HG03521 (cell line): ENCODE measurements around the gene ALMS1.
A peak's percentile ranks its signal among the peaks of the same experiment; 100 is the strongest.
"Not testable (repeated sequence)": the region's sequence is repeated elsewhere in the genome, so short reads cannot be mapped to it uniquely, and the experiment has no call there.

Source experiments
- ATAC-seq: cut with Tn5 transposase; IDR thresholded peaks from one replicate; pipeline ENCODE4 v1.9.1; 2021; ENCODE audit warnings: mild to moderate bottlenecking, moderate library complexity; ENCODE audit not compliant: unreplicated experiment

Gene ALMS1

GRCh38 chr2:73610111-73610510, 224.5 kb downstream of the ALMS1 start:
- no peak for ATAC-seq

GRCh38 chr2:73611193-73611592, 225.6 kb downstream of the ALMS1 start:
- peak; percentile 67 for ATAC-seq

DNA sequence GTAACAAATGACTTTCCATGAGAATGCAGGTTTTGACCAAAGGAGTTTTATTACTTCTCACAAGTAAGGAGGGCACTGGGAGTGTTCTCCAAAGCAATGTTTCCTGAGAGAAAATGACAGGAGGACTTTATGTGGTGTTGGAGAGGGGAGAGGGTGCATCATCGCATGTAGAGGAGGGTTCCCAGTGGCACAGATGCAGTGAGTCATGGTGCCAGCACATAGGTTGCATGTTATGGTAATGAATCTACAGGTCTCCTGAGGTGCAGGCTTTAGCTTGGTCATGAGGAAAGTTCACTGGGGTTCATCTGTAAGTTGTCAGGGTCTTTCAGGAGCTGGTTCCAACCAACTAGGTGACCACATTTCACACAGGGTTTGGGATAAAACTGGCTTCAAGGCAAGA, 226.2 kb downstream of the ALMS1 start:
- ATAC-seq = no peak

- no peak for ATAC-seq
Measured at GRCh38 chr2:73614105-73614504, 228.5 kb downstream of the ALMS1 start.

GRCh38 chr2:73614997-73615396, 229.4 kb downstream of the ALMS1 start:
- ATAC-seq = no peak

GRCh38 chr2:73619925-73620324, 234.3 kb downstream of the ALMS1 start:
- not testable (repeated sequence) for ATAC-seq

GRCh38 chr2:73624036-73624435, 238.4 kb downstream of the ALMS1 start:
- not testable (repeated sequence) for ATAC-seq

DNA sequence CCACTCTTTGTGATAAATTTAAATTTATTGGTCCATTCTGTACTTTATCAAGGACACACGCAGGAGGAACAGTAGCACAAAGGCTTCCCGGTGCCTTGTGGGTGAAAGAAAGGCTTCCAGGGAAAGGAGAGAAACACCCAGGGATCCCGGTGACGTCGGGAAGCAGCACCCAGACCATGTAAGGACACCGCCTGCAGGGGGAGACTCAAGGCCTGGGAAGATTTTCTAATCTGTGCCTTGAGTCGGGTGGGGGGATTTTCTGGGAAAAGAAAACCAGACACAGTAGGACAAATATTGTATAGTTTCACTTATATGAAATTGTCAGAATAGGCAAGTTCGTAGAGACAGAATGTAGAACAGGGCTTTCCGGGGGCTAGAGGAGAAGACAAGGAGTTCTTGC, 239.0 kb downstream of the ALMS1 start:
- ATAC-seq = not testable (repeated sequence)

DNA sequence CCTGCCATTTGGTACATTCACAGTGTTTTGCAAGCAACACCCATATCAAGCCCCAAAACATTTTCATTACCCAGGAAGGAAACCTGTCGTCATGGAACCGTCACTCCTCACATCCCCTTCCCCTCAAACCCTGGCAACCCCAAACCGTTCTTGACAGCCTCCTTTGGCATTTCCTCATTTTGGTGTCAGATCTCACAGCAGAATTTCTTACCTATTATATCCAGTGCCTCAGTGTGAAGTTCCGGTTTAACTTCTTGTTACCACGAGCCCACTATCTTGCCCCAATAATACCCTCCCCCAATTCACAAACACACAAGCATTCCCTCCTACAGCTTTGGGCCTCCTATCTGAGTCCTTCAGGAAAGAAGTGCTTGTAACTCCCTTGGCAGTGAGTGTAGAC, 240.6 kb downstream of the ALMS1 start:
- not testable (repeated sequence) for ATAC-seq

GRCh38 chr2:73628493-73628892, 242.9 kb downstream of the ALMS1 start:
- ATAC-seq = peak; percentile 64

- ATAC-seq = peak; percentile 56
Measured at GRCh38 chr2:73630662-73631266, 245.1 kb downstream of the ALMS1 start.

DNA sequence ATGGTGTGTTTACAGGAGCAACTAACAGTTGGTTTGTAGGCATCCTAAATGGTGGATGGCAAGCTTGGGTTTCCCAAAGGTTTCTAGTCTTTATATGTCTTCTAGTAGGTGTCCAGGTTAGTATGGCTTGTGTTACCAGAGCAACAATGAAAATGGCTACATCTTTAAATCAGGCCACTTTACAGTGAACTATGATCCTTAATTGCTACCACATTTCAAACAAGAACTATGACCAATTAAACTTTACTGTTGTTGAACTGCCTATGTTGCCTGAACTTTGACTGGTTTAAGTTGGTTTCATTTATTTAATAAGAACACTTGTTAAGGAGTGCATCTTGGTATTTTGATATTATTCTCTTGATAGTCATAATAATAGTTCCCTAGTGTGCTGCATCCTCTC, 251.3 kb downstream of the ALMS1 start:
- not testable (repeated sequence) for ATAC-seq

- no peak for ATAC-seq
Measured at GRCh38 chr2:73638429-73638828, 252.8 kb downstream of the ALMS1 start.

- no peak for ATAC-seq
Measured at GRCh38 chr2:73640511-73640911, 254.9 kb downstream of the ALMS1 start.

DNA sequence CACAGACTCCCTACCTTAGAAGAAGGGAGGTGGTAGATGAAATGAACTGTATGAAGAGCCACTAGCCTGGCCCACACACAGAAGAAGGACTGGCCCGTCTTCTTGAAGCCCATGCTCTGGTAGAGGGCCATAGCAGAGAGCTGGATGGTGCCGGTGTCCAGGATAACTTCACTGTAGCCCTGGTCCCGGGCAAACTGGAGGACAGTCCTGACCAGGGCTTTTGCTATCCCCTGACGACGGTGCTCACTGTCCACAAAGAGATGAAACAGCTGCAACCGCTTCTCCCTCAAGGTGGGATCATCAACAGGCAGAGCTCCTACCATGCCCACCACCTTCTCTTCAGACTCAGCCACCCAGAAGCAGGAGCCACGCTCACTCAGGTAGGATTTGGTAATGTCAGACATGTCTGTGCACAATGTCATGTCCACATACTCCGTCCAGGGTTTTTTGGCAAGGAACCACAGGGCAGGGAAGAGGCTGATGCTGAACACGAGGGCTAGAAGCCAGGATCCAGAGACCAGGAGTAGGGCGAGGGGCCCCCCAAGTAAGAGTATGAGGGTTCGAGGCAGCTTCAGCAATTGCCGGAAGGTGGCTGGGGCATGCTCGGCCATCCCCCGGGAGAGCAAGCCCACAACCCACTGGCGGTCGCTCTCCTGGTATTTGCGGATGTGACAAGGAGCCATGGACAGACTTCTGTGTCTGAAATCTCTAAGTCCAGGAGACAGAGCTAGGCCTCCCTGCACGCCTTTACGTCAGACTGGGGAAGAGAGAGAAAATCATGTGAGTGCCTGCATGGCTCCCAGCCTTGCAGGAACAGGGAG, 255.5 kb downstream of the ALMS1 start:
- ATAC-seq = no peak

DNA sequence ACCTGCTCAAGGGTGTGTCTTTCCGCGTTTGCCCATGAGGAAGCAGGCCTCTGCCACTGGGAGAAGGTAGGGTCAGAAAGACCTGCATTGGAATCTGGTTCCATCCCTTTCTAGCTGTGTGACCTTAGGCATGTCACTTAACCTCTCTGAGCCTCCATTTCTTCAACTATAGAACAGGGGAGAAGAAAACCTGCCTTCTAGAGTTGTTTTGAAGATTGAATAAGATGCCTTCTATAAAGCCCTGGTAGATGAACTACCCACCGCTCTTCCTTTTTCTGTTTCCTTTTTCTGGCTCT, 256.1 kb downstream of the ALMS1 start:
- no peak for ATAC-seq

GRCh38 chr2:73642338-73643018, 256.8 kb downstream of the ALMS1 start, which contains the start of gene NAT8:
Gene NAT8 (minus strand): TSS chr2:73642422. CDS start chr2:73641628, 794 bp downstream.
- no peak for ATAC-seq

DNA sequence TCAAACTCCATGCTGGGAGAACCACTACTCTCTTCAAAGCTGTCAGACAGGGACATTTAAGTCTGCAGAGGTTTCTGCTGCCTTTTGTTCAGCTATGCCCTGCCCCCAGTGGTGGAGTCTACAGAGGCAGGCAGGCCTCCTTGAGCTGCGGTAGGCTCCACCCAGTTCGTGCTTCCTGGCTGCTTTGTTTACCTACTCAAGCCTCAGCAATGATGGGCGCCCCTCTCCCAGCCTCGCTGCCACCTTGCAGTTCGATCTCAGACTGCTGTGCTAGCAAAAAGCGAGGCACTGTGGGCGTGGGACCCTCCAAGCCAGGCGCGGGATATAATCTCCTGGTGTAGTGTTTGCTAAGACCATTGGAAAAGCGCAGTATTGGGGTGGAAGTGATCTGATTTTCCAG, 262.1 kb downstream of the ALMS1 start:
- not testable (repeated sequence) for ATAC-seq

GRCh38 chr2:73651591-73652230, 266.1 kb downstream of the ALMS1 start:
- ATAC-seq = no peak

DNA sequence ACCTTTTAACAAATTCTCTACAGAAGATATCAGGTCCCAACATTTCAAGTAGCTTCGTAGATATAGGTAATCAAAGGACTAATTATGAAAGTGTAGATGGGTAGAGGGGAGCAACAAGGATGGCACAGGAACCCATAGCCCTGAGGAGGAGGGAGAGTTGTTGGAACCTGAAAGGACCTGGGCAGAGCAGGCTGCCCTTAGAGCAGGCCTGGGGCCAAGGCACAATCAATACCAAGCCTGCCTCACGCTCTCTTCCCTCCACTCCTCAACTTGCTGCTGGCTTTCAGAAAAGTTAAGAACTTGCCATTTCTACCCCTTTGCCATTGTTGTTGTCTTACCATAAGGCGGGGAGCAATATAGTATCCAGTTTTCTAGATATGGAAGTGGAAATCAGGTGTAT, 266.7 kb downstream of the ALMS1 start:
- no peak for ATAC-seq

GRCh38 chr2:73654175-73654574, 268.5 kb downstream of the ALMS1 start:
- no peak for ATAC-seq
